HG02840 (cell line): ENCODE results near the gene ATXN7L2.

Experiments
- ATAC-seq: cut with Tn5 transposase; IDR thresholded peaks from one replicate; pipeline ENCODE4 v1.9.1; 2021; ENCODE audit warnings: mild to moderate bottlenecking, moderate library complexity, moderate number of reproducible peaks; ENCODE audit not compliant: unreplicated experiment, low FRiP score

Gene ATXN7L2

DNA sequence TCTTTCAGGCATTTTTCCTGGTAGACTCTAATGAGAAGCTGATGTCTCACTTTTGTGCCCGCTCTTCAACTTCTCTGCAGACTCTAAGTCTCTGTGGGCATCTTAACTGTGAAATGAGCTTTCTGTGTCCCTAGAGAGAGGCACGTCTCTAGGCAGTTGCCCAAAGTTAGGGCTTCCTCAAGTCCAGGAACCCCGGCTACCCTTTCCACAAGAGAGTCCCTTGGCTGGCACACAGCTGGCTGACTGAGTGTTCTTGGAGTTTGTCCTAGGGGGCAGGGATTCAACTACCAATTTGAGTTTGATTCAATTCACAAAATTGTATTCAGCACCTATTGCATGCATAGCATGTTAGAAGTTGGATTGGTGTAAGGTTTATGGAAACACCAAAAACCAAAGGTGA, 57.4 kb downstream of the ATXN7L2 start:
- no peak for ATAC-seq
